CD4-positive, alpha-beta T cell treated with Interleukin-4 for 4 hours (primary cell): ENCODE results near the gene RHOXF2.
"Not testable (repeated sequence)": the region's sequence is repeated elsewhere in the genome, so short reads cannot be mapped to it uniquely, and the experiment has no call there.

Source experiments
- DNase-seq: peaks from one replicate; pipeline ENCODE4 v3.0.0-alpha.2; 2020

RHOXF2 gene, protein sequence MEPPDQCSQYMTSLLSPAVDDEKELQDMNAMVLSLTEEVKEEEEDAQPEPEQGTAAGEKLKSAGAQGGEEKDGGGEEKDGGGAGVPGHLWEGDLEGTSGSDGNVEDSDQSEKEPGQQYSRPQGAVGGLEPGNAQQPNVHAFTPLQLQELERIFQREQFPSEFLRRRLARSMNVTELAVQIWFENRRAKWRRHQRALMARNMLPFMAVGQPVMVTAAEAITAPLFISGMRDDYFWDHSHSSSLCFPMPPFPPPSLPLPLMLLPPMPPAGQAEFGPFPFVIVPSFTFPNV

GRCh38 chrX:120158313-120158712, at the start of gene RHOXF2:
Gene RHOXF2, plus strand, starts transcription at chrX:120158613. Its CDS starts 138 bp downstream, at chrX:120158751.
- DNase-seq = not testable (repeated sequence)

DNA sequence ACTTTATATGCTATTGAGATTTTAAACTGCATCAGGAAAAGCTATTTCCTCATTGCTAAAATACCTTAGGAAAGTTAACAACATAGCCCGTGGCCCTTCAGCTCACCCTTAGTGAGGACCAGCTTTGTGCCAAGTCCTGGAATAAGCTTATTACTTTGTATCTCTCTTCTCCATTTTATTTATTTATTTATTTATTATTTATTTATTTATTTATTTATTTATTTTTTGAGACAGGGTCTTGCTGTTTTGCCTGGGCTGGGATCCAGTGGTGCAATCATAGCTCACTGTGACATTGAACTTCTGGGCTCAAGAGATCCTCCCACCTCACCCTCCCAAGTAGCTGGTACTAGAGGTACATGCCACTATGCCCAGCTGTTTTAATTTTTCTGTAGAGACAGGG, 49.0 kb upstream of the RHOXF2 start:
- no peak for DNase-seq

GRCh38 chrX:120111611-120112010, 46.8 kb upstream of the RHOXF2 start:
- DNase-seq = no peak

DNA sequence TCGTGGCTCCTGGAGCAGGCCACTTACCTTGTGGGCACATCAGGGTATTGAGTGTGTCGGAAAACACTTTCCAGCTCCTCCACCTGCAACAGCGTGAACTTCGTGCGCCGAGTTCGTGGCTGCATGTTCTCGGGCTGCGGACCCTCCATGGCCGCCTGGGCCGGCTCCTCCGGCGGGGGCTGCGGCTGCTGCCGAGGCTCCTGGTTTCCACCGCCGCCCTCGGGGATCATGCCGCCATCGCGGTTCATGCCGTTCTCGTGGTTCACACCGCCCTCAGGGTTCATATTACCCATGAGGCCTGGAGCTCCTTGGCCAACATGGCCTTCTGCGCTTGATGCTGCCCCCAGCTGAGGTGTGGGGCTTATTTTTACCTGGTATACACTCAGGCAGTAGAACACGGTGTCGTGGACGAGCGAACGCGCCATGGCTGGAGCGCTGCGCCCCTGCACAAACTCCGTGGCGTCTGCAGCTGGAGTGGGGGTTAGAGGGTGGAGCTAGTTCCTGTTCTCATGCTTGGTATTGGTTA, 42.9 kb upstream of the RHOXF2 start, which contains the start of gene RHOXF1:
Gene RHOXF1 (minus strand): TSS at position 476 of the 526 bp plus-strand sequence. CDS start 51 bp downstream, at position 425.
- DNase-seq = no peak

- no peak for DNase-seq
Measured at GRCh38 chrX:120120223-120120622, 38.2 kb upstream of the RHOXF2 start.

DNA sequence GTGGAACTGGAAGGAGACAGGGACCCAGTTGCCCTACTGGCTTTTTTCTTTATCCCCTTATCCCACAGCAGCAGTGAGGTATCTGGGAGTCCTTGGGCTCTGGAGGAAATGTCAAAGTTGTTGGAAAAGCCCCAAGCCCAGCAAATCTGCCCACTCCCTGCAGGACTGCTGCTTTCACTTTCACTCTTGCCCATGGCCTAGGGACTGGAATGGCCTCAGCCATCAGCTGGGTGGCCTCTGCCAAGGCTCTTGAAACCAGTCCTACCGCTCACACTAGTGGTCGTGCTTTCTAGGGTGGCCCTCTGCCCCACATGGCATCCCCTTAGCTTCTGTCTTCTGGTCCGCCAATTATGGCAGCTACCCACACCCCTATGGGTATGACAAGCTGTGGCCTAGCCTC, 33.0 kb upstream of the RHOXF2 start:
- DNase-seq = no peak

- DNase-seq = not testable (repeated sequence)
Measured at GRCh38 chrX:120128306-120128846, 30.0 kb upstream of the RHOXF2 start.

- DNase-seq = no peak
Measured at GRCh38 chrX:120136128-120136527, 22.3 kb upstream of the RHOXF2 start.

DNA sequence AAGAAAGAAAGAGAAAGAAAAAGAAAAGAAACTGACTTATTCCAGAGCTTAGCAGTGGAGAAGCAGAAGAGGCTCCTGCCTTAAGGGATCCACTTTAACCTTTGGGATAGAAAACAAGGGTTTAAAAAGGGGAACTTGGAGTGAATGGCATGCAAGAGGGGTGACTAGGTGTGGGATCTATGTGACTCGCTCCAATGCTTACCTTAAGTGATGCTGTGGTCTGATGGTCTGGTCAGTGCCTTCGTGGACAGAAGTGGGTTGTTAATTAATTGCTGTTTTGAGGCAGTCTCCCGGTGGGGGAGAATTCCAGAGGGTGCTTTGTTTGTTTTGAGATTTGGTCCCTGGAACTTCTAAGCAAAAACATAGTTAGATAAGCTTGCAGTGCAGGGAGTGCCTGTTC, 21.6 kb upstream of the RHOXF2 start:
- DNase-seq = no peak

GRCh38 chrX:120137439-120137838, 21.0 kb upstream of the RHOXF2 start:
- no peak for DNase-seq

GRCh38 chrX:120140293-120140981, 18.0 kb upstream of the RHOXF2 start:
- DNase-seq = no peak

GRCh38 chrX:120144178-120144844, 14.1 kb upstream of the RHOXF2 start:
- DNase-seq = no peak

DNA sequence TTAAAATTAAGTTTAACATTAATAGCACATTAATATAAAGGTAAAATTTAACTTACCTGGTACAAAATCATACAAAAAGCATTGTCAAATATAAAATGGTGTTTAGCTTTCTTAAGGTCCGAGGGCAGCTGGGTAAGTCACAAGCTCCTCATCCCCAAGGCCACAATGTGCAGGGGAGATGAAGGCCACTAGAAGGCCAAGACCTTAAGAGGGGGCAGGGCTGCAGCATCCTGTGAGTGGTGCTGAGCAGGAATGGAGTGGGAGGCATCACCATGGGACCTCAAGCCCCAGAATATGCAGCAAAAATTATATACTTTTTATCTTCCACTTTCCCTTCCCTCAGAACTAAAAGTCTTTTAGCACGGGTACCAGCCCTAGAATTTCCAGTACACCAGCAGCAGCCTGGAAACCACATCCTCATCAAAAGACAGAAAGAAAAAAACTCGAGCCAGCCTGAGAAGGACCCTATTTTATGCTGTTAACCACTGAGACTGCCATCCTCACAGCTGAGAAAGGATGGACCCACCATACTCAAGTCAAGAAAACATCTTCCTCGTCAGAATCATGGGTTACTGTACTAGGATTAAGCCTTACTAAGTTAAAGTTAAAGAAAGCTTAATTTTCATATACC, 13.0 kb upstream of the RHOXF2 start:
- no peak for DNase-seq

- DNase-seq = not testable (repeated sequence)
Measured at GRCh38 chrX:120146323-120146722, 12.1 kb upstream of the RHOXF2 start.

GRCh38 chrX:120147537-120147936, 10.9 kb upstream of the RHOXF2 start:
- no peak for DNase-seq

DNA sequence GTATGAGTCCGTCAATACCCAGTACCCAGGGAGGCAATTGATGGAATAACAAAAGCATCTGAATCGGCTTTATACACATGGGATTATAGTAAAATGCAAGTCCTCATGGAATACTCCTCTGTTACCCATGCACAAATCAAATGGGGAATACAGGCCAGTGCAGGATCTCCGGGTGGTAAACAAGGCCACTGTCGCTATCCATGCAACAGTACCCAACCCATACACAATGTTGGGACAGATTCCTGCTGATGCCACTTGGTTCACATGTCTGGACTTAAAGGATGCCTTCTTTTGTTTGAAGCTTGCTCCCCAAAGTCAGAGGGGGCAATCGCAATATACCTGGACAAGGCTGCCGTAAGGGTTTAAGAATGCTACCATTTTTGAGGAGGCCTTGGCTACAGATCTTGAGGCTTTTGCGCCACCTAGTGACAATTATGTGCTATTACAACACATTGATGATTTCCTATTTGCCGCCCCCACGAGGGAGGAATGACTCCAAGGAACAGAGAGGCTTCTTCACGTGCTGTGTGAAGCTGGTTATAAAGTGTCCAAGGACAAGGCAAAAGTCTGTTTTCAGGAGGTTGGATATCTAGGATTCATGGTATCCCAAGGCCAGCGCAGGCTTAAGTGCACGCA, 8.2 kb upstream of the RHOXF2 start:
- DNase-seq = not testable (repeated sequence)

- DNase-seq = not testable (repeated sequence)
Measured at GRCh38 chrX:120159086-120159485, 673 bp downstream of the RHOXF2 start.

- DNase-seq = not testable (repeated sequence)
Measured at GRCh38 chrX:120193254-120193653, 34.8 kb downstream of the RHOXF2 start.

DNA sequence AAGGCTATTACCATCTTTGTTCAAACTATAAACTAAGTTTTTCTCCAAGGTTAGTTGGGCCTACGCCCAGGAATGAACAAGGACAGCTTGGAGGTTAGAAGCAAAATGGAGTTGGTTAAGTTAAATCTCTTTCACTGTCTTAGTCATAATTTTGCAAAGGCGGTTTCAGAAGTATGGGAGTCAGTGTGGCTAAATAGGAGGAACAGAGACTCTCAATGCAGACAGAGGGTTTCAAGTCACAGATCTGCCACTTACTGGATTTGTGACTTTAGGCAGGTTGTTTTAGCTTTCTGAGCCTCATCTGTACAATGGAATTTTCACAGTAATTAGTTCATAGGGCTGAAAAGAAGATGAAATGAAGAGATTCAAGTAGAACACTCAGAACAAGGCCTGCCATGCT, 35.3 kb downstream of the RHOXF2 start:
- DNase-seq = not testable (repeated sequence)

DNA sequence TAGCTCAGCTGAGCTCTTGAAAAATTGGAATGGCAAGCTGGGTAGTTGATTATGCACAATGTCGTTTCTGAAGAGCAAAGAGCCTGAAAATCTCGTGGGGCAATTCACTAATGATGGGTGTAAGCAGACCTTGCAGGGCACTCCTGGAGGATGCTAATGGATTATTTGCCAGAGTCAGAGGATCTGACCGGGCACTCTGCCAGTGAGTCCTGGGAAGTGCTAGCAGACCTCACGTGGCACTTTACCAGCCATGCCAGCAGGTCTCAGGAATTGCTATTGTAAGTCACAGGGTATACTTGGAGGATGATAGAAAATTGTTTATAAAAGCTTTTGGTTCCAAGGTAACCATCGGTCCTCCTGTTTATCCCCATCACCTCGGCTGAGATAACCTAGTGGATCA, 37.4 kb downstream of the RHOXF2 start:
- not testable (repeated sequence) for DNase-seq

- DNase-seq = not testable (repeated sequence)
Measured at GRCh38 chrX:120196626-120197283, 38.3 kb downstream of the RHOXF2 start.

DNA sequence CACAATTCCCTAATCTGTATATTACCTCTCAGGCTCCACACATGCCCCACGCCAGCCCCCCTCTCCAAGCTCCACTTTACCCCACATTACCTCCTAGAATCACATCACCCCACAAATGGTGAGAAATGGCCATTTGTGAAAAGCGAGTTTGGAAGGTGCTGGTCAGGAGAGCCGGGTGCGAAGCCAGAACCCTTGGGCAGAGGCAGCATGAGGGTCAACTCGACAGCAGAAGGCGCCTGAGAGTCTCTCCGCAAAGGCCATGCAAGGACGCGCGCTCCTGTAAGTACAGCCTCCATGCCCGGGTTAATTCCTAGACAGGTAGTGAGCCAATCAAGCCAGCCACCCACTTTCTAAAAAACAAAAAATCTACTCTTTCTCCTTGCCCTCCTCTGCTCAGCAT, 42.4 kb downstream of the RHOXF2 start:
- no peak for DNase-seq
